ENCODE data around the gene CIB1.
"Not testable (repeated sequence)": the region's sequence is repeated elsewhere in the genome, so short reads cannot be mapped to it uniquely, and the experiment has no call there.

The CIB1 gene

DNA sequence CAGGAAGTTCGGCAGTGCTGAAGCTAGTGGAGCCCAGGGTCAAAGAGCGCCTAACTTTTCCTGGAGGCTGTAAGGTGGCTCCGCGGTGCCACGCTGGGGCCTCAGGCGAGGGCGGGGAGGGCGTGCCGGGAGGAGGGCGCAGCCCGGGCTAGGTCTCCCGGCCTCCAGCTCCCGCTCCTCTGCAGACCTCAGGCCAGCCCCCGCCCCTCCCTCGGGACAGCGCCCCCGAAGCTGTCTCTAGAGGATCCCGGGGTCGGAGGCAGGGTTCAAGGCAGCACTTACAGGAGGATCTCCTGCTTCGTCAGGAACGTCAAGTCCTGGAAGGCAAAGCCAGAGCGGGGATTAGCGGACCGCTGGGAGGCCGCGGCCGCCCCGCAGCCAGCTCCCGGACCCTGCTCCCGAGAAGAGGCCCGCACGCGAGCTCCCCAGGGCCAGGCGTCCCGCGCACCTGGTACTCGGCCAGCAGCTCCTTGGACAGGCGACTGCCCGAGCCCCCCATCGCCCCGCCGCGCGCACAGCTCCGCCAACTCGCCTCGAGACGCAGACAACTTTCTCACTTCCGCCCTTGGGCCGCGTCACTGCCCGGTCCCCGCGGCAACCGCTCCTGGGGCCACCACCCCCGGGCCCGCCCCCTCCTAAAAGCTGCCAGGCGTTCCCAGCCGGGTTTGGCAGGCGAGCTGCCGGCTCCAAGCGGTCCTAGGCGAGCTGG lies at the start of gene CIB1:
TSS of gene CIB1 (minus strand) at position 555 of the 709 bp plus-strand sequence. CDS start at position 499, 56 bp downstream.
- peak; percentile 98 for DNase-seq

DNA sequence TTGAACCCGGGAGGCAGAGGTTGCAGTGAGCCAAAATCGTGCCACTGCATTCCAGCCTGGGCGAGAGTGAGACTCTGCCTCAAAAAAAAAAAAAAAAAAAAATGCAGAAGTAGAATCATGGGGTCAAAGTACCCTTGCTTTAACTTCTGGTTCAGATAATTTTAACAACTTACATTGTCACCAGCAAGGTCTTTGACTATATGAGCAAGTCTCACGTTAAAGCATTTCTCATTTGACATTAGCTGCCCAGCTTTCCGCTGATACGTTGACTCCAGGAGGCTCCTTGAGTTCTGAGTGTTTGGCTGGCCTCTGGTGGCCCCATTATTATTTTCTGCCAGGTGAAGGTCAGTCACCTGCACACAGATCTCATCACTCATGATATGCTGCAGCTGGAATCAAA lies 47.9 kb upstream of the CIB1 start:
- DNase-seq, result not testable (repeated sequence)

DNA sequence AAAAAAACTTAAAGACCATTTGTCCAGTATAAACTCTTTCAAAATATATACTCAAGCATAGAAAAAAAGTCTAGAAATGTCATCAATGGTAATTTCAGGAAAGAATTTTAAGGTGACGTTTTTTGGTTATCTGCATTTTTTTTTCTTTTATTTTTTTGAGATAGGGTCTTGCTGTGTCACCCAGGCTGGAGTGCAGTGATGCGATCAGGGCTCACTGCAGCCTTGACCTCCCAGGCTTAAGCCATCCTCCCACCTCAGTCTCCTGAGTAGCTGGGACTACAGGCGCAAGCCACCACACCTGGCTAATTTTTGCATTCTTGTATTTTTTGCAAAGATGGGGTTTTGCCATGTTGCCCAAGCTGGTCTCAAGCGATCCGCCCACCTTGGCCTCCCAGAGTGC lies 47.0 kb upstream of the CIB1 start:
- not testable (repeated sequence) for DNase-seq

DNA sequence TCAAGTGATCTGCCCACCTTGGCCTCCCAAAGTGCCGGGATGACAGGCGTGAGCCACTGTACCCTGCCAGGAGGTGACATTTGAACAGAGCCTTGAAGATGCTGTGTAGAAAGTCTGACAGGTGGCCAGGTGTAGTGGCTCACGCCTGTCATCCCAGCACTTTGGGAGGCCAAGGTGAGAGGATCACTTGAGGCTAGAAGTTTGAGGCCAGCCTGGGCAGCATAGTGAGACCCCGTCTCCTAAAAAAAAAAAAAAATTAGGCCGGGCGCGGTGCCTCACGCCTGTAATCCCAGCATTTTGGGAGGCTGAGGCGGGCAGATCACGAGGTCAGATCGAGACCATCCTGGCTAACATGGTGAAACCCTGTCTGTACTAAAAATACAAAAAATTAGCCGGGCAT lies 44.7 kb upstream of the CIB1 start:
- not testable (repeated sequence) for DNase-seq

DNA sequence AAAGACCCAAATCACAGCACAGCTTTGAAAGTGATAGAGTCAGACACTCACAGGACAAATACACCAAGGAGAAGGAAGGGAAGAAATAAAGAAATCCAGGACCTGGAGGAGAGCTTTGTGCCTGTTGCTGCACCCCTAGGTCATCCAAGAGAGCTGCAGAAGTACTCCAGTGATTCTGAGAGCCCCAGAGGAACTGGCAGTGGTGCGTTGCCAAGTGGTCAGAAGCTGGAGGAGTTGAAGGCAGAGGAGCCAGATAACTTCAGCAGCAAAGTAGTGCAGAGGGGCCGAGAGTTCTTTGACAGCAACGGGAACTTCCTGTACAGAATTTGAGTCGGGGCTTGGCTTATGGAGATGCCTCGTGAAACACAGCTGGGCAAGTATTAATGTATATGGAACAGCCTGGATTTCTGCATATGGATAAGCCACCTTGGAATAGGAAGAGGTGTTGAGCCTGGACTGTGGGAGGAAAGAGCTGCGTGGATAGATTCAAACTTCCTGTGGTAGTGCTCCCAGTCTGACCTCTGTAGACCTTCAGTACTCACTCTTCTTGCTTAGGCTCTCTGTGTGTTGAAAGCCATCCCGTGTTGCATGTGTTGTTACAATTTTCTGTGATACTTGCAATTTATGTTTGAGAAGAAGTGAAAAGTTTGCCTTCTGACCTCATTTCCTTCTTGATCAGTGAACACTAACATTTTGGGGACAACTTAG lies 37.9 kb upstream of the CIB1 start:
- DNase-seq, result no peak

DNA sequence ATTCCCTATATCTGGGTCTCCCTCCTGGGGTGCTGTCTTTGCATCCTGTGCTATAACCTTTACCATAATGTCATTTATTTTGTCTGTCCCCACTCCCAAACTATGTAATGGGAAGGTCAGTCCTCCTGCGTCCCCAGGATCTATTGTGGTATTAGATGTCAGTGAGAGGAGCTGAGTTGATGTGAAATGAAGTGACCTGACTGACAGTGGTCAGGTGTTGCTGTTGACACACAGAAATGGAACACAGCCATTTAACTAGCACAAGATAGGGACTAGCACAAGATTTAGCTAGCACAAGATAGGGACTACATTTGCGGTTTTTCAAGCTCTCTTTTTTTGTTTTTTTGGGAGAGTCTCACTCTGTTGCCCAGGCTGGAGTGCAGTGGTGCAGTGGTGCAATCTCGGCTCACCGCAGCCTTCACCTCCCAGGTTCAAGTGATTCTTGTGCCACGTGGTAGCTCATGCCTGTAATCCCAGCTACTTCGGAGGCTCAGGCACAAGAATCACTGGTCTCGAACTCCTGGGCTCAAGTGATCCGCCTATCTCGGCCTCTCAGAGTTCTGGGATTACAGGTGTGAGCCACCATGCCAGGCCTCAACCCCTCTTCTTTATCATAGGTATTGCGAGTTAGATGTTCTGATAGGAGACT lies 36.9 kb upstream of the CIB1 start:
- DNase-seq, result no peak

DNA sequence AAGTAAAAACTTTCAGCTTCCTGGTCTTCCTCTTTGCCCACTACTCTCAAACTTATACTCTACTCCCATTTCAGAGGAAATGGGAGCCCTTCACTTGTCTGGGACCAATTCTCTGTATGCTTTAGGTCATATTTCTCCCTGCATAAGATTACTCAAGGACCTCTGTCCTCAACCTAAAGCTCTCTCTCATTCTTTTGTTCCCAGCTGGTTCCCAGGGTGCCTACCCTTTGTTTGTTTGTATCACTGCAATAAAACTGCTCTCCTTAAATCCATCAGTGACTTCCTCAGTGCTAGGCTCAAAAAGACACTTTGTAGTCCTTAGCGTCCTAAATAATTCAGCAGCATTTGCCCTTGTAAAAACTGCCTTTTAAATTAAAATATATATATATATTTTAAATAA lies 34.7 kb upstream of the CIB1 start:
- DNase-seq, result no peak

DNA sequence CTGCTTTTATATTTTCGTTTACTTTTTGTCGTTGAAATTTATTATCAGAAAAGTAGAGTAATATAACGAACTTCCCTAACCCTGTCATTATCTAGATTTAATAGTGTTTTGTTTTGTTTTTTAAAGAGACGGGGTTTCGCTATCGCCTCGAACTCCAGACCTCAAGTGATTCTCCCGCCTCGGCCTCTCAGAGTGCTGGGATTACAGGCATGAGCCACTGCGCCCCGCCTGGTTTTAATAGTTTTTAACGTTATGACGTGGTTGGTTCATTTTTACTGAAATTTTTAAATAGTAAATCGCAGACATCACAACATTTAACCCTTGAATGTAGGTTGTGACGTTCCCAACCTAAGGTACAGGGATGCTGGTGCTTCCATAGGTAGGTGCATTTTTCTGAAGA lies 32.7 kb upstream of the CIB1 start:
- no peak for DNase-seq

DNA sequence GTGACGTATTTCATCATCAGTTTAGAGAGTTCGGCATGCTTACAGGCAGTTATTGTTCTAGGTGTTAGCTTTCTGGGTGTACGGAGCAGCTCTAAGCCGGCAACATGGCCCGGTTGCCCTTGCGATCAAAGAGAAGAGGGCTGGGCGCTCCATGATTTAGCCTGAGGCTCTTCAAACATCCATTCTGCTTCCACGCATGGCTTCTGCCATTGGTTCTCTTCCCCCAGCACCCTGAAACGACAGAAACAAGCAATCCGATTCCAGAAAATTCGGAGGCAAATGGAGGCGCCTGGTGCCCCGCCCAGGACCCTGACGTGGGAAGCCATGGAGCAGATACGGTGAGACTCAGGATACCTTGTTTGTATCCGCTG lies 32.3 kb upstream of the CIB1 start:
- DNase-seq, result peak; percentile 49

DNA sequence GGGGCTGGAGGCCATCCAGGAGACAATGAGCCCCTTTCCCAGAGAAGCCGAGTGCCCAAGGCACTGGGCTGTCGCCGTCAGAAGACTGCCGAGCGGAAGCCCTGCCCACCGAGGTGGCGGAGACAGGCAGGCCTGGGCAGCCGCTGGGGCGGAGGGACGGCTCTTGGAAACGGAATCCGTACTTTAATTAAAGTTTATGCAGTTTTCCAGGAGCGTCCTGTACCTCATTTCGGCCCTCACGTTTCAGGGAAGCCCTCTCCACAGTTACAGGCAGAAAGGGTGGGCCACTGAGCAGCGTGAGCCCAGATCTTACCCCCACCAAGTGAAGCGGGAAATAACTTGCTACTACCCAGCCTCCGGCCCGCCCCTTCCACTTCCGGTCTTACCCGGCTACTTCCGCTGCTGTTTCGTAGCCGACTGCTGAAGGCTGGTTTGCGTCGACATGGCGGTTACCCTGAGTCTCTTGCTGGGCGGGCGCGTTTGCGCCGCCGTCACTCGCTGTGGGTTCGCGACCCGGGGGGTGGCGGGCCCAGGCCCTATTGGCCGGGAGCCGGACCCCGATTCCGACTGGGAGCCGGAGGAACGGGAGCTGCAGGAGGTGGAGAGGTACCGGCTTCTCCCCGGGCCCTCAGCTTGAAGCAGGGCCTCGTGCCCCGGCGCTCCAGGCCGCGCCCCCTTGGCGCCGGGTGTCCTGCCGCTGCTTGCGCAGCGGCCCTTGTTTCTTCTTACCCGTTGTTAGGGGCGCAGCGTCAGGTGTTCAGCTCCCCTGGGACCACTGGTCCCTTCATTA lies 31.7 kb upstream of the CIB1 start, which contains the start of gene NGRN:
TSS of gene NGRN (plus strand) at position 402 of the 790 bp plus-strand sequence. CDS start at position 443, 41 bp downstream.
- DNase-seq, result peak; percentile 91

DNA sequence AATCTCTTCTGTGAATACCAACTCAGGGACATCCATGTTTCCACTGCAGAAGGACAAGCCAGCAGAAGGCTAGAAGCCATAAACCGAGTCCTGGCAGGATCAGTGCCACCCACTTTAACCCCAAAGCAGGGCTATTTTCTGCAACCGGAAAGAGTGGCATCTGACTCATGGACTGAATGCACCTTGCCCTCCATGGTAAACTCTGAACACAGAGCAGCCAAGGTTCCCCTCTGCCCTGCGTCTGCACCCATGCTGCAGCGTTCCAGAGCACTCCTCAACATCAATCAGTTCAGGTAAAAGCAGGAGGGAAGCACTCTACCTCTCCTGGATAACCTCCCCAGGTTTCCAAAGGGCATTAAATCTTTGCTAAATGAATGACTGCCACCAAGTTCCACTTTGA lies 30.9 kb upstream of the CIB1 start:
- DNase-seq, result no peak

DNA sequence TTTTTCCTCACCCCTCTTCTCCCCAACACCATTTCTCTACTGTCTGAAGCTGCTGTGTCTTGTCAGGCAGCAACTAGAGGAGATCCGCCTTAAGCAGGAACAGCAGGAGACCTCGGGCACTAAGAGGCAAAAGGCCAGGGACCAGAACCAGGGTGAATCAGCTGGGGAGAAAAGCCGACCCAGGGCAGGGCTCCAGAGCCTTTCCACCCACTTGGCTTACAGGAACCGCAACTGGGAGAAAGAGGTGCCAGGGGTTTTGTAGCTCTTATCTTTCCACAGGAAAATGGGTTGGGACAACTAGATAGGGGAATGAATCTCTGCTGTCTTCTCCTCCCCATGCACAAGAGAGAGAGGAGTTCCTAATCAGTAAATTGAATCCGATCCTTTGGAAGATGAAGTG lies 28.7 kb upstream of the CIB1 start:
- no peak for DNase-seq

DNA sequence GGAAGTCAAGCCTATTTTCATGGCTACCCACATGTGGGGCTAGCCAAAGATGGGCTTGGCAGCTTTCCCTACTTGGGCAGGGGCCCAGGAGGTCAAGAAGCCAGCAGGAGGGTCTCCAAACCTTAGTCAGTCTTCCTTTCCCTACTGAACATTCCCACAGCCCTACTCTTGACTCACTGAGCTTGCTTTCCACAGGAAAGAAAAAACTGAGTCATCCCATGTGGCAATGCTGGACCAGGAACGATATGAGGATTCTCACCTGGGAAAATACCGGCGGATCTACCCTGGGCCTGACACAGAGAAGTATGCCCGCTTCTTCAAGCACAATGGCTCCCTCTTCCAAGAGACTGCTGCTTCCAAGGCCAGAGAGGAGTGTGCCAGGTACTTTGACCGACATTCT lies 28.1 kb upstream of the CIB1 start:
- DNase-seq, result no peak

DNA sequence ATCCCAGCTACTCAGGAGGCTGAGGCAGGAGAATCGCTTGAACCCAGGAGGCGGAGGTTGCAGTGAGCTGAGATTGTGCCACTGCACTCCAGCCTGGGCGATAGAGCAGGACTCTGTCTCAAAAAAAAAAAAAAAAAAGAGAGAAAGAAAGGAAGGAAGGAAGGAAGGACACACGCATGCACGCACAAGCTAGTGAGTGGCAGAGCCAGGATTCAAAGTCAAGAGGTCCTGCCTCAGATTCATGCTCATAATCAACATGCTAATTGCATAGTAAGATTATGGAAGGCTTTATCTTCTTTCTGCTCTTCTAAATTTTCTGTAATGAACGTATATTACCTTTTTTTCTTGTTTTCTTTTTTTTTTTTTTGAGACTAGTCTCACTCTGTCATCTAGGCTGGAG lies 27.0 kb upstream of the CIB1 start:
- not testable (repeated sequence) for DNase-seq

DNA sequence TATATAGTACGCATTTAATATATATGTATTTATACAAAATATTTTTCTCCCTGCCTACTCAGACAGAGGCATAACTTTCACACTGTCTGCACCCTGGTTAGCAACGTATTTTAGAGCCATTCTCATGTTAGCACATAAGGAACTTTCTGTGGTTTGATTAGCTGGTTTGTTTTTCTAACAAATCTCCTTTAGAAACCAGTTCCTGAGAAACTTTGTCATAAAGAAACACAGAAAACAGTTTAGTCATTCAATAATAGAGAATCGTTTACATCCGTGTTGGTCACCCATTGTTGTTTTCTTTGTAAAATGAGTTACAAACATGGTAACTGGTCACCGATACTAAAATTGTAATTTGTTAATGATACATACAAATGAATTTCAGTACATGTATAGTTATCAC lies 25.8 kb upstream of the CIB1 start:
- DNase-seq, result no peak

DNA sequence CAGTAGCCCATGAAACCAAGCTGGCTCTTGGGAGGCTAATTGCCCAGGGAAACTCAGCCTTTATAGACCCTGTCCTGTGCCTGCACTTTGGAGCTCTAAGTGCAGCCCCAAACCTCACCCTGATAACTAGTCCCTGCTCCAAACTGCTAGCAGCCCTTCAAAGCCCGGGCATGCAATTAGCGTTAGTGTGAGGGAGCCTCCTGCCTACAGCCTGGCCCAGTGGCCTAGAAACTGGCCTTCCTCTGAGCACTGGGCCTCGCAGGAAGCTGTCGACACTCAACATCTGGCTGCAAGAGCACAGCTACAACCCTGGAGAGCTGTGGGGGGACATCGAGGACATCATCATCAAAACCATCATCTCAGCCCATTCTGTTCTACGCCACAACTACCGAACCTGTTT lies 24.0 kb upstream of the CIB1 start:
- no peak for DNase-seq

DNA sequence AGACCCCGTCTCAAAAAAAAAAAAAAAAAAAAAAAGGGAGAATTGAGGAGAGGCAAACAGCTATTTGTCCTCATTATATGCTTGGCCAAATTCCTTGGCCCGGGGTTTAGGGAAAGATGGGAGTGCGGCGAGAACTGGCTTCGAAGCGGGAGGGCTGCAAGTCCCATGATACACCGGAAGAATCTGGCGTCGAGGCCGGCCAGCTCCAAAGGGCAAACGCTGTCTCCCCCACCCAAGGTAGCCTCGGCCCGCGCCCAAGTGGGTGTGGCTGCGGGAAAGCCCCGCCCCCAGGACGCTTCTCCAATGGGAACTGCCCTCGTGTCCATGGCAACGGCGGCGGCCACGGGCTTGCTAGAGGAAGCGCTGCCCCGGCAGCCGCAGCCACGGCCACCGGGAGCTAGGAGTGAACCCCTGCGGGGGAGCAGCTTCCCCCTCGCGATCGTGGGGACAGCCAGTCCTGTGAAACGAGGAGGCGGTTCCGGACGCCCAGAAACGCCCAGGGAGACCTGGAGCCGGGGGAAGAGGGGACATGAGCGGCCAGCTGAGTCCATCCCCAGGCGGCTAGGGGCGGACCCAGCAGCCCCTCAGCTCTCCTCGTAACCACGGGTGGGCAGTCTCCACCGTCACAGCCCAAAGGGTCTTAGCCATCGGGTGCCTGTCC lies 15.6 kb upstream of the CIB1 start, which contains the start of gene TTLL13:
TSS of gene TTLL13 (plus strand) at position 354 of the 661 bp plus-strand sequence. CDS start 1,075 bp downstream, outside the sequence.
- DNase-seq, result peak; percentile 80

DNA sequence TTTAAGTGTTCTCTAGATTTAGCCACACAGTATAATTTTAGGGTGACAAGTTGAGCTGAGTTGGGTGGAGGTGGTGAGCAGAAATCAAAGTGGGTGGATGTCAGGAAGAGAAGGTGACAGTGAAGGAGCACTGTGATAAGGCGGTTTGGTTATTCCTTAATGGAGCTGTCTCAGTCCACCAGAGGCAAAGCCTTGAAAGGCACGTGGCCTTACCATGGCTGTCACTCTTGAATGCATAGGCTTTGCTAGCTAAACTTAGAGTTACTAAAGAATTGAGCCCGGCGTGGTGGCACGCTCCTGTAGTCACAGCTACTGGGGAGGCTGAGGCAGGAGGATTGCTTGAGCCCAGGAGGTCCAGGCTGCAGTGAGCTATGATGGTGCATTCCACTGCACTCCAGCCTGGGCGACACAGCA lies 15.1 kb upstream of the CIB1 start:
- no peak for DNase-seq

DNA sequence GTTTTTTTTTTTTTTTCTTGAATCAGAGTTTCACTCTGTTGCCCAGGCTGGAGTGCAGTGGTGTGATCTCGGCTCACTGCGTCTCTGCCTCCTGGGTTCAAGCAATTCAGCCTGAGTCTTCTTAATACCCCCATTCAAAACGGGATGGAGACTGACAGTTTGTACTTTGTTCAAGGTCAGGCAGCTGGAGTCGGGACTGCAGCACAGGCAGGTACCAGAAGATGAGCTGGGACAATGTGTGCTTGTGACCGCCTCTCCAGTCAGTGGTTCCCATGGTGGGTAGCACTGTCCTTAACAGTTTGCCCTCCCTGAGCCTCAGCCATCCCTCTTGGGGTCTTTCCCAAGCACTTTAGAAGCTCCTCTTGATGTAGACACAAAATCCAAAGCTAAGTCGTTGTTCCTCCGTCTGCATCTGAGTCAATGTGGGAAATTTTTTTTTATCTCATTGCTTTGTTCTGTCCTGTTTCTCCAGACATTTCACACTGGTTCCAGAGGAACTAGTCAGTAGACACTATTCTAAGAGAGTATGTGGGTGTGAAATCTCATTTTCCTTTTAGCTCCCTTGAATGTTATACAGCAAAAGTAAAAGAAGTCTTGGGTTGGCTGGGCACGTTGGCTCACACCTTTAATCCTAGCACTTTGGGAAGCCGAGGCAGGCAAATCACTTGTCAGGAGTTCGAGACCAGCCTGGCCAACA lies 10.3 kb upstream of the CIB1 start:
- no peak for DNase-seq

DNA sequence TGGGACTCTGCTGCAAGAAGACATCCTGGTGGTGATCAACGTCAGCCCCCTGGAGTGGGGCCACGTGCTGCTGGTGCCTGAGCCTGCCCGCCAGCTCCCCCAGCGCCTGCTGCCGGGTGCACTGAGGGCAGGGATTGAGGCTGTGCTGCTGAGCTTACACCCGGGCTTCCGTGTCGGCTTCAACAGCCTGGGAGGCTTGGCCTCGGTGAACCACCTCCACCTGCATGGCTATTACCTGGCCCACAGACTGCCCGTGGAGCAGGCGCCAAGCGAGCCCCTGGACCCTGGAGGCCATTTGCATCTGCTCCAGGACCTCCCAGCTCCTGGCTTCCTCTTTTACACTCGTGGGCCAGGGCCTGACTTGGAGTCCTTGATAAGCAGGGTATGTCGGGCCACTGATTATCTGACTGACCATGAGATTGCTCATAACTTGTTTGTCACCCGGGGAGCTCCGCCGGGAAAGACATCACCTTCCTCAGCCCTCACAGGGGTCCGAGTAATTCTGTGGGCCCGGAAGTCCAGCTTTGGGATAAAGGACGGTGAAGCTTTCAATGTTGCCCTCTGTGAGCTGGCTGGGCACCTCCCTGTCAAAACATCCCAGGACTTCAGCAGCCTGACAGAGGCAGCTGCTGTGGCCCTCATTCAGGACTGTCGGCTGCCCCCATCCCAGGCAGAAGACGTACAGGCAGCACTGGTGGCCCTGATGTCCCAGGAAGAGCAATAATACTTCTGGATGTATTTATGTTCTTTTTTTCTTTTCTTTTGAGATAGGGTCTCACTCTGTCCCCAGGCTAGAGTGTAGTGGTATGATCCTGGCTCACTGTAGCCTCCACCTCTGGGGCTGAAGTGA lies 7.8 kb upstream of the CIB1 start:
- no peak for DNase-seq

DNA sequence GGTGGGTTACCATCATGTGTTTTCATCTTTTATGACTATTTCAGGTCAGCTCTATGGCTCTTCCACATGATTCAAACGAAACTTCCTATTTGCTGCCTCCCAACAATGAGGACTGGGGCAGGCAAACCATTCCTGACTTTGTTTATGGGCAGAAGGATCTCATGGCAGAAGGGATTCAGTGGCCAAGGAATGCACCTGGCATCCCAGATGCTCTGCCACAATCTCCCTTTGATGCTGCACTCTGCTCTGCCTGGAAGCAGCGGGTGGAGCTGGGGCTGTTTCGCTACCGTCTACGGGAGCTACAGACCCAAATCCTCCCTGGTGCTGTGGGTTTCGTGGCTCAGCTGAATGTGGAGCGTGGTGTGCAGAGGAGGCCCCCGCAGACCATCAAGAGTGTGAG lies 7.1 kb upstream of the CIB1 start:
- DNase-seq, result no peak

Measured in CD4-positive, alpha-beta T cell treated with Interleukin-15 for 1 hour (primary cell).